Peyer's patch (tissue), 4 donors: Measurements from ENCODE around the gene GRIA3. TPM values are rescaled to one million over a fixed set of nuclear protein-coding genes. Genes with fewer than 3 reads are reported as not detected.

Source experiments
- DNase-seq, 3 donors: peaks; one replicate each; pipeline ENCODE4 v3.0.0-alpha.2; 2017 to 2019
- H3K27ac ChIP-seq, 4 donors: fragments of 200-600 bp; sonication (generic); one replicate each; pipeline ENCODE4 v1.5.1; 2016 to 2019
- H3K27me3 ChIP-seq, 2 donors: fragments of 200-600 bp; sonication (generic); one replicate each; pipeline ENCODE4 v1.5.1; 2019
- H3K36me3 ChIP-seq, 3 donors: fragments of 200-600 bp; sonication (generic); one replicate each; pipeline ENCODE4 v1.5.1; 2016 to 2019
- H3K4me1 ChIP-seq, 4 donors: fragments of 200-600 bp; sonication (generic); one replicate each; pipeline ENCODE4 v1.5.1; 2016 to 2019
- H3K4me3 ChIP-seq, 4 donors: fragments of 200-600 bp; sonication (generic); 1 replicate in 3 of 4; 2 replicates in 1 of 4; pipeline ENCODE4 v1.5.1; 2016 to 2019; ENCODE audit warnings: mild to moderate bottlenecking in 1 of 4
- H3K9me3 ChIP-seq, 4 donors: fragments of 200-600 bp; sonication (generic); one replicate each; pipeline ENCODE4 v1.5.1; 2016 to 2019; ENCODE audit warnings: mild to moderate bottlenecking in 1 of 4
- POLR2A ChIP-seq, 2 donors: fragments of 450-650 bp; IDR thresholded peaks; one replicate each; pipeline ENCODE4 v1.5.1; 2017; ENCODE audit warnings: antibody characterized with exemption in 2 of 2, mild to moderate bottlenecking in 2 of 2, moderate library complexity in 2 of 2
- total RNA-seq, 4 donors: library from RNA; depleted of rRNA; stranded (reverse); fragments of >200 nt; gene quantifications; one replicate each; pipeline ENCODE4 v1.1.0, GENCODE V29; 2016
- TF ChIP-seq, protein P1 (sequence below), 6 experiments: fragments of 450-650 bp in 4 of 6; fragments of 200-600 bp in 2 of 6; sonication (generic) in 1 of 6; IDR thresholded peaks; one replicate each; pipeline ENCODE4 v1.5.1; 2017 to 2019; ENCODE audit warnings: antibody characterized with exemption in 6 of 6, mild to moderate bottlenecking in 3 of 6, moderate library complexity in 1 of 6

GRIA3 gene
- total RNA-seq, 4 donors from 2014 or later, result 0.47 to 12.4 TPM; not detected in 2

DNA sequence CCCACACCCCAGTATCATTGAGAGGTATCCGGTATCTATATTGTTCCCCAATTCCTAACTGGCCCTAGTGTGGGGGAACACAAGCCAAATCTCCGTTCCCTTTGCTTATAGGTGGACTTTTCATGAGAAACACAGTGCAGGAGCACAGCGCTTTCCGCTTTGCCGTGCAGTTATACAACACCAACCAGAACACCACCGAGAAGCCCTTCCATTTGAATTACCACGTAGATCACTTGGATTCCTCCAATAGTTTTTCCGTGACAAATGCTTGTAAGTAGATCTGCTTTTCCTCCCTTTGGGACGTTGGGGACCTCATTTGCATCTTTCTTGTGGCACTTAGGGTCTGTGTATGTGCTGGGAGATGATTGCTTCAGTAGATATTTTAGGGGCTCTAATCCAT is 1.6 kb downstream of the GRIA3 start:
- H3K36me3 ChIP-seq, result no peaks in the 10 kb centered on the region
- H3K27me3 ChIP-seq, result no peaks in the 10 kb centered on the region
- TF ChIP-seq, protein P1, sequence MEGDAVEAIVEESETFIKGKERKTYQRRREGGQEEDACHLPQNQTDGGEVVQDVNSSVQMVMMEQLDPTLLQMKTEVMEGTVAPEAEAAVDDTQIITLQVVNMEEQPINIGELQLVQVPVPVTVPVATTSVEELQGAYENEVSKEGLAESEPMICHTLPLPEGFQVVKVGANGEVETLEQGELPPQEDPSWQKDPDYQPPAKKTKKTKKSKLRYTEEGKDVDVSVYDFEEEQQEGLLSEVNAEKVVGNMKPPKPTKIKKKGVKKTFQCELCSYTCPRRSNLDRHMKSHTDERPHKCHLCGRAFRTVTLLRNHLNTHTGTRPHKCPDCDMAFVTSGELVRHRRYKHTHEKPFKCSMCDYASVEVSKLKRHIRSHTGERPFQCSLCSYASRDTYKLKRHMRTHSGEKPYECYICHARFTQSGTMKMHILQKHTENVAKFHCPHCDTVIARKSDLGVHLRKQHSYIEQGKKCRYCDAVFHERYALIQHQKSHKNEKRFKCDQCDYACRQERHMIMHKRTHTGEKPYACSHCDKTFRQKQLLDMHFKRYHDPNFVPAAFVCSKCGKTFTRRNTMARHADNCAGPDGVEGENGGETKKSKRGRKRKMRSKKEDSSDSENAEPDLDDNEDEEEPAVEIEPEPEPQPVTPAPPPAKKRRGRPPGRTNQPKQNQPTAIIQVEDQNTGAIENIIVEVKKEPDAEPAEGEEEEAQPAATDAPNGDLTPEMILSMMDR (IDR thresholded peaks at IDR 0.05), result no peak
- TF ChIP-seq POLR2A (IDR thresholded peaks at IDR 0.05), result no peak
- no peak overlapping the region for H3K27ac ChIP-seq
- no peaks in the 10 kb centered on the region for H3K9me3 ChIP-seq
- H3K4me1 ChIP-seq, result no peaks in the 10 kb centered on the region
- H3K4me3 ChIP-seq, result no peak overlapping the region
- DNase-seq, result no peak

DNA sequence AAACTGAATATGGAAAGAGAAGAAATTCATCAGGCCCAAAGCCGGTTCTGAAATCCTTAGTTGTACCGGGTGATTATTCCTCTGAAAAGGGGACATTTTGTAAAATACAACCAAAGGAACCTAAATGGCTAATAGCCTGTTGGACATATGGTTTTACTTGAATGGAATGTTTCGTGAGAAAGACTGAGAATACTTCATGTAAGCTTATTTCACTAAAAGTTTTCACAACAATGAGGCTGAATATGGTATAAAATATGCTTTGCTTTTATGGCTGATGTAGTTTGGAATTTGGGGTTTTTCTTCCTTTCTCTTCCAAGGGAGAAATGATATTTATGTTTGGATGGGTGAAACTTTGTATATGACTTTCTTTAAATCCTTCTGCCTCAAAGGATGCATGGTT is 2.7 kb downstream of the GRIA3 start:
- TF ChIP-seq POLR2A (IDR thresholded peaks at IDR 0.05), result no peak
- TF ChIP-seq, protein P1 (IDR thresholded peaks at IDR 0.05), result no peak
- H3K27me3 ChIP-seq, result no peaks in the 10 kb centered on the region

DNA sequence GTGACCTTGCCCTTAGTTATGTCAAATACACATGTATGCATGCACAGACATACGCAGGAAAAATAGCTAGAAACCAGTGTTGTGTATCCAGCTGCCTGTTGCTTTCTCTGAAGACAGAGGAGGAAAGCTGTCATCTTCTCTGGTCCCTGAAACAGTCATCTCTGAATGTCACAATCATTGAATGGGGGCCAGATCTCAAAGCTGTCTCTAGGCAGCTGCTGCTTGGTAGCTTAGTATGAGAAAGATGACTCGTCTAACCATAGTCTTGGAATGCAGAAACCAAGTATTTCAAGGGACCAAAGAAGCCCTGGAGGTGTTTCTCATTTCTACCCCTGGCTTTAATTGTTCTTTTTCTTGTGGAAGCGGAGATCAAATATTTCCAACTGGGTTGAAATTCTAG is 4.0 kb downstream of the GRIA3 start:
- TF ChIP-seq POLR2A (IDR thresholded peaks at IDR 0.05), result no peak
- TF ChIP-seq, protein P1 (IDR thresholded peaks at IDR 0.05), result no peak

More for the DNA sequence above, 2.7 kb downstream of the GRIA3 start:
- Histone ChIP-seq H3K4me3 (no peak overlapping the region), H3K36me3 (no peaks in the 10 kb centered on the region), H3K4me1 (no peaks in the 10 kb centered on the region), H3K27ac (no peak overlapping the region), H3K9me3 (no peaks in the 10 kb centered on the region)
- DNase-seq, result no peak

DNA sequence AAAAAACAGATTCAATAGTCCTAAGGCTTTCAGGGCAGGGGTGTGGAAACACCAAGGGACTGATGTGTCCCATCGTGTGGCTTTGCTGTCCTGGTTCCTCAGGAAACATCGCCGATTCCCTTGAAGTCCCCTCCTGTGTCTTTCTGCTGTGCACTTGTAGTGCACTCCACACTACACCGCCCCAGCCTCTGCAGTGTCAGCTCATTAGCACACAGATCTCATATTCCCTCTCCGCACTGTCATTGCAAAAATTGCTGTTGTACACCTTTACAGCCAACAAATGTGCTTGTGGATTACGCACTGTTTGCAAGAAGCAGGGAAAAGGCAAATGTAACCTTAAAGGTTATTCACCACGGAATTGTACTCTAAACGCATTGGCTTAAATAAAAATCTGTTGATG is 5.3 kb downstream of the GRIA3 start:
- Histone ChIP-seq H3K27ac (no peak overlapping the region), H3K27me3 (no peaks in the 10 kb centered on the region), H3K4me1 (no peaks in the 10 kb centered on the region), H3K36me3 (no peaks in the 10 kb centered on the region), H3K9me3 (no peaks in the 10 kb centered on the region), H3K4me3 (no peak overlapping the region)
- DNase-seq, result no peak
- TF ChIP-seq, protein P1 (IDR thresholded peaks at IDR 0.05), result no peak
- TF ChIP-seq POLR2A (IDR thresholded peaks at IDR 0.05), result no peak

More for the DNA sequence above, 4.0 kb downstream of the GRIA3 start:
- Histone ChIP-seq H3K4me3 (no peak overlapping the region), H3K36me3 (no peaks in the 10 kb centered on the region), H3K4me1 (no peaks in the 10 kb centered on the region), H3K27me3 (no peaks in the 10 kb centered on the region), H3K27ac (no peak overlapping the region), H3K9me3 (no peaks in the 10 kb centered on the region)
- no peak for DNase-seq

DNA sequence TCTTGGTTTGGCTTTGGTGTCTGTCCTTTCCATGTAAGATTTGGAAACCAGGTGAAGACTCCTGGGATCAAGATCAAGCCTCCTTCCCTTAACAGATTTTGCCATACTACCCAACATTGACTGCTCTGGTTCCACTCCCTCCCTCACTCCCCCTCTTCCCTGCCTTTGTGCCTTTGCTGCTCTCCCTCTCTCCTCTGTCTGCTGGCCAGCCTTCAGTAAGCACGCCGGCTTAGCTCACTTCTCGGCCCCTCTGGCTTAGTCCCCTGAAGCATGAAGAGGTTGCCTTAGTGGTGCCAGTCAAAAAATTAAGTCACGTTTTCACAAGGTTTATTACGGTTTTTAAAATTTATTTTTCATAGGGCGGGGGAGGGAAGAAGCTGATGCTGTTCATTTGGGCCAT is 6.0 kb downstream of the GRIA3 start:
- no peak for TF ChIP-seq POLR2A (IDR thresholded peaks at IDR 0.05)
- TF ChIP-seq, protein P1 (IDR thresholded peaks at IDR 0.05), result no peak
- H3K27ac ChIP-seq, result no peak overlapping the region
- H3K27me3 ChIP-seq, result no peaks in the 10 kb centered on the region
- no peaks in the 10 kb centered on the region for H3K9me3 ChIP-seq
- DNase-seq, result no peak
- H3K36me3 ChIP-seq, result no peaks in the 10 kb centered on the region
- H3K4me3 ChIP-seq, result no peak overlapping the region
- no peaks in the 10 kb centered on the region for H3K4me1 ChIP-seq

DNA sequence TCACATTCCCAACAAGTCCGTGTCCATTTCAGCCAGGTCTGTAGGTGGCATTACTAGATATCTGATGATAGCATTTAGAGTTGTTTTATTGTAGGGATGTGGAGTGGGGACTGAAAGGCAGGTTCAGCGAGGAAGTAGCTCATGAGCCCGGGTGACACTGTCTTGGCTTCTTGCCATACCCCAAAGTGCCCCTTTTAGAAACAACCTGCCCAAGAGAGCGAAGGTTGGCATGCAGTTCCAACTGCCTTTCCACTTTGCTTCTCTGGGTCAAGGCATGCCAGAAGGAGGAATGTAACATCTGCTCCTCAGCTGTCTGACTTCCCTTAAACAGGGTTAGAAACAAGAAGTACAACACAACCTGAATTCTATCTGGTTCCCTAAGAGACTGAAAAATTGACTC is 9.0 kb downstream of the GRIA3 start:
- no peak for DNase-seq
- TF ChIP-seq, protein P1 (IDR thresholded peaks at IDR 0.05), result no peak
- TF ChIP-seq POLR2A (IDR thresholded peaks at IDR 0.05), result no peak
- no peaks in the 10 kb centered on the region for H3K9me3 ChIP-seq
- H3K27me3 ChIP-seq, result no peaks in the 10 kb centered on the region
- no peaks in the 10 kb centered on the region for H3K36me3 ChIP-seq
- H3K27ac ChIP-seq, result no peak overlapping the region
- no peaks in the 10 kb centered on the region for H3K4me1 ChIP-seq
- no peak overlapping the region for H3K4me3 ChIP-seq
